Measurements from ENCODE around the gene ABCA7. TPM values are rescaled to one million over a fixed set of nuclear protein-coding genes. Genes with fewer than 3 reads are reported as not detected.

Gene ABCA7
- total RNA-seq, 4 donors from 2014 or later, result 6.0 to 20.0 (median 15.0) TPM

DNA sequence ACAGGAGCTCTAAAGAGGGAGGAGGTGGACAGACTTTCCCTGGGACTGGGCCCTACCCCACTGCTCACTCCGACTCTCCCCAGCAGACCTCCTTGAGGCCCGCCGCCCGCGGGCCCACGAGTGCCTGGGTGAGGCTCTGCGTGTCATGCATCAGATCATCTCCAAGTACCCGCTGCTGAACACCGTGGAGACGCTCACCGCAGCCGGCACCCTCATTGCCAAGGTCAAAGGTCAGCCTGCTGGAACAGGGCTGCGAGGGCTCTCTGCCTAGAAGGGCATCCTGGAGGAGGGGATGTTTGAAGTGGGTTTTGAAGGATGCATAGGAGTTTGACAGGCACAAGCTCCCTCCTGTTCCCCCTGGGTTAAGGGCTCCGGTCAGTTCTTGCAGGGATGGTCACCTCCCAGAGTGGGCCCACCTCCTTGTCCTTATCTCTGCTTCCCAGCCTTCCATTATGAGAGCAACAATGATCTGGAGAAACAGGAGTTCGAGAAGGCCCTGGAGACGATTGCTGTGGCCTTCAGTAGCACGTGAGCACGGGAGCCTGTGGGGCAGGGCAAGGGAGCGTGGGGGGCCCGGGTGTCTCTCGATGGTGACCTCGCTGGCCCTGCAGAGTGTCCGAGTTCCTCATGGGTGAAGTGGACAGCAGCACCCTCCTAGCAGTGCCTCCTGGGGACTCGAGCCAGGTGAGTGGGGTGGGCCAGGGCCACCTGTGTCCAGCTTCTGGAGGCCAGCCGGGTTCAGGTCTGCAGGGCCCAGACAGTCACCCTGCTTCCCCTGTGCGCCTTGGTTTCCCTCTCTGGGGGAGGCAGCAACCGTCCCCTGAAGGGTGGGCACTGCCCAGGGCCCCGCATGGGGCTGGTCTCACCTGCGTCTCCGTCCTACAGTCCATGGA lies 33.4 kb downstream of the ABCA7 start:
- TF ChIP-seq, protein P1, sequence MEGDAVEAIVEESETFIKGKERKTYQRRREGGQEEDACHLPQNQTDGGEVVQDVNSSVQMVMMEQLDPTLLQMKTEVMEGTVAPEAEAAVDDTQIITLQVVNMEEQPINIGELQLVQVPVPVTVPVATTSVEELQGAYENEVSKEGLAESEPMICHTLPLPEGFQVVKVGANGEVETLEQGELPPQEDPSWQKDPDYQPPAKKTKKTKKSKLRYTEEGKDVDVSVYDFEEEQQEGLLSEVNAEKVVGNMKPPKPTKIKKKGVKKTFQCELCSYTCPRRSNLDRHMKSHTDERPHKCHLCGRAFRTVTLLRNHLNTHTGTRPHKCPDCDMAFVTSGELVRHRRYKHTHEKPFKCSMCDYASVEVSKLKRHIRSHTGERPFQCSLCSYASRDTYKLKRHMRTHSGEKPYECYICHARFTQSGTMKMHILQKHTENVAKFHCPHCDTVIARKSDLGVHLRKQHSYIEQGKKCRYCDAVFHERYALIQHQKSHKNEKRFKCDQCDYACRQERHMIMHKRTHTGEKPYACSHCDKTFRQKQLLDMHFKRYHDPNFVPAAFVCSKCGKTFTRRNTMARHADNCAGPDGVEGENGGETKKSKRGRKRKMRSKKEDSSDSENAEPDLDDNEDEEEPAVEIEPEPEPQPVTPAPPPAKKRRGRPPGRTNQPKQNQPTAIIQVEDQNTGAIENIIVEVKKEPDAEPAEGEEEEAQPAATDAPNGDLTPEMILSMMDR (IDR thresholded peaks at IDR 0.05 in 4 of 5, conservative IDR thresholded peaks at IDR 0.05 in 1 of 5), result no peak
- no peak for TF ChIP-seq POLR2A (IDR thresholded peaks at IDR 0.05)
- ATAC-seq, result no peak
- no peak overlapping the region for H3K4me3 ChIP-seq

DNA sequence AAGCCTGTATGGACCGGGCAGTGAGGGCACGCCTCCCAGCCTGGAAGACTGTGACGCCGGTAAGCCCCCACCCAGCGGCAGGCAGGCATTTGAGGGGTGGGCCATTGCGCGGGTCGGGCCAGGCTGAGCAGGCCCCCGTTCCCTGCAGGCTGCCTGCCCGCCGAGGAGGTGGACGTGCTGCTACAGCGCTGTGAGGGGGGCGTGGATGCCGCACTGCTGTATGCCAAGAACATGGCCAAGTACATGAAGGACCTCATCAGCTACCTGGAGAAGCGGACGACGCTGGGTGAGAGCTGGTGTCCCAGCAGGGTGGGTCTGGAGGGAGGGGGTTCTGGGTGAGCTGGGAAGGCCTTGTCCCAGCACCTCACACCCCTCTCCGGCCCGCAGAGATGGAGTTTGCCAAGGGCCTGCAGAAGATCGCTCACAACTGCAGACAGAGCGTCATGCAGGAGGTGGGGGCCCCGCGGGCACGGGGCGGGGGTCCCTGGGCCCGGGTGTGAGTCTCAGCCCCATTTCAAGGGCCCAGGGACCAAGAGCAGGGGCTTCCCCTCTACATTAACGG lies 34.1 kb downstream of the ABCA7 start:
- no peaks in the 10 kb centered on the region for H3K9me3 ChIP-seq
- in situ Hi-C loops (cut with MboI; ENCODE audit: low sequenced_read_pairs in 4 of 4) (no loop called here), intact Hi-C loops (cut with DNase I; ENCODE audit: low total_unique reads) (no loop called here)
- no peak overlapping the region for H3K27ac ChIP-seq
- no peaks in the 10 kb centered on the region for H3K4me1 ChIP-seq
- no peak overlapping the region for H3K4me3 ChIP-seq
- DNase-seq (no peak), ATAC-seq (no peak)
- no peaks in the 10 kb centered on the region for H3K36me3 ChIP-seq
- TF ChIP-seq POLR2A (IDR thresholded peaks at IDR 0.05), result no peak
- TF ChIP-seq, protein P1 (IDR thresholded peaks at IDR 0.05 in 4 of 5, conservative IDR thresholded peaks at IDR 0.05 in 1 of 5), result no peak
- H3K27me3 ChIP-seq, result peaks cover 31 to 35% (median 34%) of the 10 kb centered on the region in 3 donors

More for the DNA sequence above, 33.4 kb downstream of the ABCA7 start:
- in situ Hi-C loops (cut with MboI; ENCODE audit: low sequenced_read_pairs in 4 of 4) (no loop called here), intact Hi-C loops (cut with DNase I; ENCODE audit: low total_unique reads) (no loop called here)
- DNase-seq, result no peak
- H3K27ac ChIP-seq, result no peak overlapping the region
- no peaks in the 10 kb centered on the region for H3K36me3 ChIP-seq
- no peaks in the 10 kb centered on the region for H3K9me3 ChIP-seq
- peaks cover 37 to 42% (median 41%) of the 10 kb centered on the region in 3 donors for H3K27me3 ChIP-seq
- no peaks in the 10 kb centered on the region for H3K4me1 ChIP-seq

DNA sequence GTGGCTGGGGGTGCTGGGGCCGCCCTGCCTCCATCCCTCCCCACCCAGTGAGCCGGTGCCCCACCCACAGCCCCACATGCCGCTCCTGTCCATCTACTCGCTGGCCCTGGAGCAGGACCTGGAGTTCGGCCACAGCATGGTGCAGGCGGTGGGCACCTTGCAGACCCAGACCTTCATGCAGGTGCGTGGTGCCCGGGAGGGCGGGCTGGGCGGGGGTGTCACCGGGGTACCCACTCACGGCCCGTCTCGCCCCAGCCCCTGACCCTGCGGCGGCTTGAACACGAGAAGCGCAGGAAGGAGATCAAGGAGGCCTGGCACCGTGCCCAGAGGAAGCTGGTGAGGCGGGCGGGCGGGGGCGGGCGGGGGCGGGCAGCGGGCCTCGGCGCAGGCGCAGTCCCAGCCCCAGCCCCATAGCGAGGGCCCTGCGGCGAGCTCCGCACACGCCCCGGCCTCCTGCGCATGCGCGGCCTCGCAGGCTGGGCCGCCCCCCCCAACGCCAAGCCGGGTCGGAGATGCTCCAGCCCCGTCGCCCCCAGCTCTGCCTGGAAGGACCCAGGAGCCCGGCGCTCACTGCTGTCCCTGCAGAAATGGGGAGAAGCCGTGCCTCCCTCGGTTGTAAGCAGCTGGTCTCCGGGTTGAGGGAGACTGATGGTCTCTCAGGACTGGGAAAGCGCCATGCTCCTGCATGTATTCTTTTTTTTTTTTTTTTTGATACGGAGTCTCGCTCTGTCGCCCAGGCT lies 34.8 kb downstream of the ABCA7 start:
- TF ChIP-seq POLR2A (IDR thresholded peaks at IDR 0.05), result no peak
- TF ChIP-seq, protein P1 (IDR thresholded peaks at IDR 0.05 in 4 of 5, conservative IDR thresholded peaks at IDR 0.05 in 1 of 5), result no peak
- ATAC-seq, result no peak
- no peaks in the 10 kb centered on the region for H3K4me1 ChIP-seq
- H3K9me3 ChIP-seq, result no peaks in the 10 kb centered on the region
- H3K27me3 ChIP-seq, result peaks cover 25 to 28% (median 27%) of the 10 kb centered on the region in 3 donors
- intact Hi-C loops (cut with DNase I; ENCODE audit: low total_unique reads), result no loop called here
- in situ Hi-C loops (cut with MboI; ENCODE audit: low sequenced_read_pairs in 4 of 4), result no loop called here
- H3K36me3 ChIP-seq, result no peaks in the 10 kb centered on the region
- H3K4me3 ChIP-seq, result peak overlapping the region in 1 of 4 donors; percentile 25
- no peak overlapping the region for H3K27ac ChIP-seq
- DNase-seq, result peak in 1 of 2 donors; percentile 36

DNA sequence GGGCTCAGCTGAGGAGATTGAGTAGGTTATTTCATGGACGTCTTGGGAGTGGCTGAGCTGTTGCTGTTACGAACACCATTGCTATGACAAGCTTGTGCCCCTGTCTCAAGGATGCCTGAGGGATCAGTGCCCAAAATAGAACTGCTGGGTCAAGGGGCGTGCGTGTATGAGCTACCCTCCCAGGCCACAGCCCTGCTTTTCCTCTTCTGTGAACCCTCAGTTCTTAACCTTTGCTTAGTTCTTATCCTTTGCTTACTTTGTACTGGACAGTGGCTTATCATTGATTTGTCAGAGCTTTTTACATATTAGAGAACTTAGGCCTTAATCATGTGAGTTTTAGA lies 36.1 kb downstream of the ABCA7 start:
- Histone ChIP-seq H3K4me1 (no peaks in the 10 kb centered on the region), H3K27me3 (peaks cover 12 to 15% (median 15%) of the 10 kb centered on the region in 3 donors), H3K9me3 (no peaks in the 10 kb centered on the region), H3K4me3 (no peak overlapping the region), H3K36me3 (no peaks in the 10 kb centered on the region), H3K27ac (no peak overlapping the region)
- intact Hi-C loops (cut with DNase I; ENCODE audit: low total_unique reads), result no loop called here
- TF ChIP-seq, protein P1 (IDR thresholded peaks at IDR 0.05 in 4 of 5, conservative IDR thresholded peaks at IDR 0.05 in 1 of 5), result no peak
- TF ChIP-seq POLR2A (IDR thresholded peaks at IDR 0.05), result no peak
- DNase-seq (no peak), ATAC-seq (no peak)
- in situ Hi-C loops (cut with MboI; ENCODE audit: low sequenced_read_pairs in 4 of 4), result no loop called here
